Loucy (cell line): Measurements from ENCODE around the gene KLK6.

Experiments used
- H2AFZ ChIP-seq: fragments of 200-600 bp; sonication (generic); 2 replicates; pipeline ENCODE4 v1.6.0; 2016; ENCODE audit warnings: antibody characterized with exemption, mild to moderate bottlenecking, low read length, moderate library complexity
- H3F3A ChIP-seq: fragments of 200-600 bp; 2 replicates; pipeline ENCODE4 v1.6.0; 2016; ENCODE audit warnings: antibody characterized with exemption, low read depth, mild to moderate bottlenecking
- H3K27me3 ChIP-seq: fragments of 200-600 bp; sonication (generic); 2 replicates; pipeline ENCODE4 v1.6.1; 2014; ENCODE audit warnings: low read length, mild to moderate bottlenecking; ENCODE audit not compliant: insufficient read depth, poor library complexity, severe bottlenecking
- H3K36me3 ChIP-seq: fragments of 200-600 bp; sonication (generic); 2 replicates; pipeline ENCODE4 v1.6.1; 2016; ENCODE audit warnings: low read length; ENCODE audit not compliant: insufficient read depth
- H3K4me1 ChIP-seq: fragments of 200-600 bp; sonication (generic); 2 replicates; pipeline ENCODE4 v1.5.1; 2014; ENCODE audit warnings: low read length, mild to moderate bottlenecking; ENCODE audit not compliant: insufficient read depth, poor library complexity, severe bottlenecking
- H3K4me2 ChIP-seq: fragments of 200-600 bp; sonication (generic); 2 replicates; pipeline ENCODE4 v1.6.0; 2014; ENCODE audit warnings: antibody characterized with exemption, low read length, low read depth, mild to moderate bottlenecking; ENCODE audit not compliant: poor library complexity, severe bottlenecking
- H3K4me3 ChIP-seq: fragments of 200-600 bp; sonication (generic); 2 replicates; pipeline ENCODE4 v1.5.1; 2014; ENCODE audit warnings: low read length, mild to moderate bottlenecking, mixed read lengths; ENCODE audit not compliant: poor library complexity, severe bottlenecking
- H3K79me2 ChIP-seq: fragments of 200-600 bp; sonication (generic); 2 replicates; pipeline ENCODE4 v1.6.1; 2014; ENCODE audit warnings: low read length; ENCODE audit not compliant: insufficient read depth
- H3K9ac ChIP-seq: fragments of 200-600 bp; sonication (generic); 2 replicates; pipeline ENCODE4 v1.6.0; 2014; ENCODE audit warnings: mild to moderate bottlenecking, low read depth, low read length, moderate library complexity; ENCODE audit not compliant: poor library complexity, severe bottlenecking
- H3K9me2 ChIP-seq: fragments of 200-600 bp; sonication (generic); replicated peaks from 2 replicates; pipeline ENCODE4 v1.6.1; 2016; ENCODE audit warnings: low read depth, low read length, mixed read lengths
- H3K9me3 ChIP-seq: fragments of 200-600 bp; sonication (generic); 2 replicates; pipeline ENCODE4 v1.6.1; 2014; ENCODE audit warnings: mild to moderate bottlenecking, antibody characterized with exemption, low read length, low read depth; ENCODE audit not compliant: insufficient read depth
- H4K20me1 ChIP-seq: fragments of 200-600 bp; sonication (generic); 2 replicates; pipeline ENCODE4 v1.6.0; 2014; ENCODE audit warnings: antibody characterized with exemption, low read length, mild to moderate bottlenecking; ENCODE audit not compliant: insufficient read depth, poor library complexity, severe bottlenecking
- EZH2phosphoT487 ChIP-seq: fragments of 200-600 bp; IDR thresholded peaks from 2 replicates; pipeline ENCODE4 v1.6.1; 2018; ENCODE audit warnings: antibody characterized with exemption, mild to moderate bottlenecking, moderate library complexity, borderline replicate concordance
- TF ChIP-seq, protein P1 (sequence below): fragments of 200-600 bp; sonication (generic); conservative IDR thresholded peaks from 2 replicates; pipeline ENCODE4 v1.5.1; 2014; ENCODE audit warnings: mild to moderate bottlenecking, antibody characterized with exemption, low read length

KLK6 gene

DNA sequence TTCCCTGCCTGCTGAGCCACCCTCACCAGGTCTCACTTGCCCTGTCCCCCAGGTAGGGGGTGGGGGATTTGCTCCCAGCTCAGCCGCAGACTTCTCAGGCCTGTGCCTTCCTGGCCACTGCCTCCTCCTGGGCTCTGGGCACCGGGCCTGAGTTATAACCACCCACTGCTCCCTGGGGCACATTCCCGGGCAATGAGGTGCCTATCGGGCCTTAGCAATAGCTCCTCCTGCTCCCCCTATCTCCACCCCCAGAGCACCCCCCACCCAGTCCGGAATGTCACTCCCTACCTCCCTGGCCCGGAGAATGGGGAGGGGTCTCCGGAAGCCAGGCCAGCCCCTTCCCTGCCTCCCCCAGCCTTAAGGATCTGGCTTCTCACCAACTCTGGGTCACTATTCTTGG is 16.5 kb downstream of the KLK6 start, which contains the start of gene KLK5:
Gene KLK5 (minus strand): TSS at position 129 of the 400 bp plus-strand sequence. CDS start 381 bp downstream, outside the sequence.
- H3K4me2 ChIP-seq = no peak within 1 kb of the TSS
- no peak within 1 kb of the TSS for H2AFZ ChIP-seq
- no peaks in the 10 kb centered on the region for H3F3A ChIP-seq
- no peaks in the 10 kb centered on the region for H3K36me3 ChIP-seq
- no peaks in the 10 kb centered on the region for H3K9me2 ChIP-seq
- H3K4me3 ChIP-seq = no peak within 1 kb of the TSS
- no peaks in the 10 kb centered on the region; the same call in 1 of the 2 replicates for H3K9me3 ChIP-seq
- TF ChIP-seq, protein P1, sequence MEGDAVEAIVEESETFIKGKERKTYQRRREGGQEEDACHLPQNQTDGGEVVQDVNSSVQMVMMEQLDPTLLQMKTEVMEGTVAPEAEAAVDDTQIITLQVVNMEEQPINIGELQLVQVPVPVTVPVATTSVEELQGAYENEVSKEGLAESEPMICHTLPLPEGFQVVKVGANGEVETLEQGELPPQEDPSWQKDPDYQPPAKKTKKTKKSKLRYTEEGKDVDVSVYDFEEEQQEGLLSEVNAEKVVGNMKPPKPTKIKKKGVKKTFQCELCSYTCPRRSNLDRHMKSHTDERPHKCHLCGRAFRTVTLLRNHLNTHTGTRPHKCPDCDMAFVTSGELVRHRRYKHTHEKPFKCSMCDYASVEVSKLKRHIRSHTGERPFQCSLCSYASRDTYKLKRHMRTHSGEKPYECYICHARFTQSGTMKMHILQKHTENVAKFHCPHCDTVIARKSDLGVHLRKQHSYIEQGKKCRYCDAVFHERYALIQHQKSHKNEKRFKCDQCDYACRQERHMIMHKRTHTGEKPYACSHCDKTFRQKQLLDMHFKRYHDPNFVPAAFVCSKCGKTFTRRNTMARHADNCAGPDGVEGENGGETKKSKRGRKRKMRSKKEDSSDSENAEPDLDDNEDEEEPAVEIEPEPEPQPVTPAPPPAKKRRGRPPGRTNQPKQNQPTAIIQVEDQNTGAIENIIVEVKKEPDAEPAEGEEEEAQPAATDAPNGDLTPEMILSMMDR = no peak
- TF ChIP-seq EZH2phosphoT487 = no peak
- no peak within 1 kb of the TSS for H3K9ac ChIP-seq
- H3K79me2 ChIP-seq = no peaks in the 10 kb centered on the region
- no peaks in the 10 kb centered on the region for H3K4me1 ChIP-seq
- no peaks in the 10 kb centered on the region for H3K27me3 ChIP-seq
- no peaks in the 10 kb centered on the region for H4K20me1 ChIP-seq

GRCh38 chr19:50949861-50950260 is 19.5 kb downstream of the KLK6 start:
- H4K20me1 ChIP-seq = no peaks in the 10 kb centered on the region
- H3K4me3 ChIP-seq = no peak overlapping the region

DNA sequence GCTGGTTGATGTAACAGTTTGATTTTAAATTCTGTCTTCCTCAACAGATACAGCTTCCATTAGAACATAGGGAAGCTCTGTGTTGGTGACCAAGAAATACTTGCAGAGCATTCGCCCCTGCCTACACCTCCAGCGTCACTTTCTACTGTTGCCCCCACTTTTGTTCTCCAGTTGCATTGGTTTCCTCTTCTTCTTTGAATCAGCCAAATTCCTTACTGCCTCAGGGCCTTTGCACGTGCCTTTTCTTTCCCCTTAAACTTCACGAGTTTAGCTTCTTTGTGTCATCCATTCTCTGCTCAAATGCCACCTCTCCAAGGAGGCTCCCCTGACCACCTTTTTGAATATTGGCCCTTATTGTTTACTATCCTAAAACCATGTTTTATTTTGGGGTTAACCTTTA is 22.3 kb downstream of the KLK6 start:
- Histone ChIP-seq H3K4me2 (no peak overlapping the region), H3K79me2 (no peaks in the 10 kb centered on the region), H4K20me1 (no peaks in the 10 kb centered on the region), H3K27me3 (no peaks in the 10 kb centered on the region), H3K9me2 (no peaks in the 10 kb centered on the region), H3K9me3 (no peaks in the 10 kb centered on the region), H3K9ac (no peak overlapping the region), H3K4me1 (no peaks in the 10 kb centered on the region), H2AFZ (no peak overlapping the region), H3F3A (no peaks in the 10 kb centered on the region), H3K4me3 (no peak overlapping the region), H3K36me3 (no peaks in the 10 kb centered on the region)
- TF ChIP-seq EZH2phosphoT487 = no peak
- TF ChIP-seq, protein P1 = no peak

More at GRCh38 chr19:50949861-50950260, 19.5 kb downstream of the KLK6 start:
- no peaks in the 10 kb centered on the region for H3K9me2 ChIP-seq
- H3F3A ChIP-seq = no peaks in the 10 kb centered on the region
- H3K4me2 ChIP-seq = no peak overlapping the region
- H3K79me2 ChIP-seq = no peaks in the 10 kb centered on the region
- no peak overlapping the region for H3K9ac ChIP-seq
- H2AFZ ChIP-seq = no peak overlapping the region
- no peaks in the 10 kb centered on the region for H3K4me1 ChIP-seq
- no peaks in the 10 kb centered on the region for H3K36me3 ChIP-seq
- TF ChIP-seq, protein P1 = no peak
- TF ChIP-seq EZH2phosphoT487 = no peak
- no peaks in the 10 kb centered on the region for H3K27me3 ChIP-seq
- no peaks in the 10 kb centered on the region; the same call in 1 of the 2 replicates for H3K9me3 ChIP-seq
